Activated T-helper 1 cell treated with anti-CD3 and anti-CD28 coated beads, Interleukin-2, amount 50 U/mL, for 16 hours (primary cell): Measurements from ENCODE around the gene MT4.
A peak's percentile ranks its signal among the peaks of the same experiment; 100 is the strongest.

Experiments used
- DNase-seq, 2 donors: peaks; one replicate each; pipeline ENCODE4 v3.0.0-alpha.2; 2020; ENCODE audit warnings: low read depth in 1 of 2, low spot score in 1 of 2

Gene MT4

GRCh38 chr16:56601325-56601724 is 36.5 kb downstream of the MT4 start:
- DNase-seq: no peak

DNA sequence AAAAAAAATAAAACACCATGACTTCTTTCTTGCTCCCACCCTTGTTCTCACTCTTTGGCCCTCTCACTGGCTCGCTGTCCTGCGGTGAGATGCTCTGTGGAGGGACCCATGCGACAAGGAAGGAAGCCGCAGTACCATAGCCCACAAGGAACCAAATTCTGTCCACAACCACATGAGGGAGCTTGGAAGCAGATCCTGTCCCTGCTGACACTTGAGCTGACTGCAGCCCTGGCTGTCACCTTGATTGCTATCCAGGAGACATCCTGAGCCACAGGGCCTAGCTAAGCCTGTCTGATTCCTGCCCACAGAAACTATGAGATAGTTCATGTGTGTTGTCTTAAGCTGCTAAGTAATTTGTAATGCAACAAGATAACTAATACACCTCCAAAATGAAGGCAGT is 38.7 kb downstream of the MT4 start:
- no peak for DNase-seq

GRCh38 chr16:56604966-56605365 is 40.1 kb downstream of the MT4 start:
- DNase-seq: no peak

DNA sequence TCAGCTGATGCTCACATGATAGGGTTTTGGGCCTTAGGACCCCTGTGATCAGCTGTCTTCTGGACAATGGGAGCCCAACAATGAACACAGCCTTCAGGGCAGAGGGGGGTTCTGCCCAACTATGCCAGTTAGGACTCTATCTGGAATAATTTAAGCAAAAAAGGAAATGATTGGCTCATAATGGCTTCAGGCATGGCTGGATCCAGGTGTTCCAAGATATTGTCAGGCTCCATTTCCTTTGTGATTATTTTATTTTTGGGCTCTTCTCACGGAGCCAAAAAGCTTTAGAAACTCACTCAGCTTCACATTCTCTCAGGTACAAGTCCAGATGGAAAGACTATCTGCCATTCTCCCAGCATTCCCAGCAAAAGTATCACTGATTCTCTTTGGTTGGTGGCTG is 40.6 kb downstream of the MT4 start:
- DNase-seq: no peak

DNA sequence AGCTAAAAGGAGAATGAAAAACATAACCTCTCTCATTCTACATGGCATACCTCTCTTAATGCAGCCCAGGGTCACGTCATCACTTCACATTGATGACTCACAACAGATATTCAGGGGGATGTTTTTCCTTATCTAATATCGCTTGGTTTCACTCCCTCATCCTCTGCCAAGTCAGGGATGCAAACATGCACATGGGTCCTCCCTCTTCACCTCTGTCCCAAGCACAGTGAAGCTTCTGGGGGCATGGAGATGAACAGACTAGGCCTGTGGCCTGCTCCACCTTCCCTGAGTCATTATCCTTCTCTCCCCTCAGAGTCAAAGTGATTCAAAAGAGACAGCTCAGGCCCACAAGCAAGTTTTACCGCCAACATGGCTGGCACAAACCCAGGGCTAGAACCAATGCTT is 41.2 kb downstream of the MT4 start:
- DNase-seq: no peak

- no peak for DNase-seq
Measured at GRCh38 chr16:56606476-56607108, 41.7 kb downstream of the MT4 start.

GRCh38 chr16:56607109-56607618 is 42.3 kb downstream of the MT4 start:
- DNase-seq: no peak

DNA sequence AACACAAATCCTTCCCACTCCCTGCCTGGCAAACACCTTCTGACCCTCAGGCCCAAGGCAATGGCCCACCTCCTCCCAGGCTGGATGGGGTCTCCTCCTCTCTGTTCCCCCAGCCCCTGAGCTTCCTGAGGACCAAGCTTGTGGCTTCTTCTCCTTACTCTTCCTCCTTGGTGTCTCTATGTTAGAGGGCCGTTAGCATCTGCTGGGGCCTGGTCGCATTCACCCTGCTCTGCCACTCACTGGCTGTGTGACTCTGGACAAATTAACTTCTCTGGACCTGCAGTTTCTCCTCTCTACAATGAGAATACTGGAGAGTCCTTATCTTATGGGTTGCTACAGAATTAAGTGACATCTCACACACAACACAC is 42.8 kb downstream of the MT4 start:
- DNase-seq: no peak

DNA sequence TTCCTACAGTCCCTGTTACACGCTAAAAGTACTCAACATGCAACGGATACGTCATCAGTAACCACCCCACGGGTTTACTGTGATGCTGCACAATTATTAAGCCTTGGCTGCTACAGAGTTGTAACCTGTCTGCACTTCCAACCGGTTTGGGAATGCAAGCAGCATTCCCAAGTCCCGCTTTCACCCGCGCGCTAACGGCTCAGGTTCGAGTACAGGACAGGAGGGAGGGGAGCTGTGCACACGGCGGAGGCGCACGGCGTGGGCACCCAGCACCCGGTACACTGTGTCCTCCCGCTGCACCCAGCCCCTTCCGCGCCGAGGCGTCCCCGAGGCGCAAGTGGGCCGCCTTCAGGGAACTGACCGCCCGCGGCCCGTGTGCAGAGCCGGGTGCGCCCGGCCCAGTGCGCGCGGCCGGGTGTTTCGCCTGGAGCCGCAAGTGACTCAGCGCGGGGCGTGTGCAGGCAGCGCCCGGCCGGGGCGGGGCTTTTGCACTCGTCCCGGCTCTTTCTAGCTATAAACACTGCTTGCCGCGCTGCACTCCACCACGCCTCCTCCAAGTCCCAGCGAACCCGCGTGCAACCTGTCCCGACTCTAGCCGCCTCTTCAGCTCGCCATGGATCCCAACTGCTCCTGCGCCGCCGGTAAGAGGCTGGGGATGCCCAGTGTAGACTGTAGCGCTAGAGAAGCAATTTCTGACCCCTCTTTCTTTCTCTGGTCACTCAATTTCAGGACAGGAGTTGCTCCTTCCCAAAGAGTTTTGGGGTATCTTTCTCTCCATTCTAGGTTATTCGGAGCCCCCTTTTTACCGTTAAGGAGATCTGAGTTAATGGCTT is 43.4 kb downstream of the MT4 start, which contains the start of gene MT2A:
MT2A (plus strand) TSS at position 542 of the 833 bp plus-strand sequence; CDS start at position 614, 72 bp downstream.
- DNase-seq: peak; percentile 66 to 78

GRCh38 chr16:56608876-56609462 is 44.1 kb downstream of the MT4 start:
- DNase-seq: no peak

DNA sequence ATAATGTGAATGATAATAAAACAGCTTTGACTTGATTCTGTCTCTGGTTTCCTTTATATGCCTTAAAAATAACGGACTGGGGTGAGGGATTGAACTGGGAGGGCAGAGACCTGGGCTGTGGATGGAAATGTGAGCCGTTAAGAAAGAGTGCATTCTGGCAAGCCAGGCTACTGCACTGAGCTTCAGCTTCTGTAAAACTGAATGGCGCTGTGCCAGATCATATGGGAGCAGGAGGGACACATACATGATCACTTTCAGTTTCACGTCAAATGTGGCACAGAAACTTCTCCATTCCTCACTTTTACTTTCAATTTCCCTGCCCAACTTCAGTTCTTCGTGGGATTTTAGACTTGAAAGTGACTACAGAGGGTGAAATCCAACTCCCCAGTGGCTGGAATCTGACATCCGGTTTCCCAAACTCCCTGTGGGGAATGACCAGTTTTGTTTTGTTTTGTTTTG is 44.6 kb downstream of the MT4 start:
- DNase-seq: peak; percentile 17 to 54

- peak in 1 of 2 donors; percentile 45 for DNase-seq
Measured at GRCh38 chr16:56610017-56610608, 45.2 kb downstream of the MT4 start.

GRCh38 chr16:56610609-56611111 is 45.8 kb downstream of the MT4 start:
- DNase-seq: no peak

GRCh38 chr16:56611281-56611833 is 46.5 kb downstream of the MT4 start:
- no peak for DNase-seq

GRCh38 chr16:56613706-56614105 is 48.8 kb downstream of the MT4 start:
- DNase-seq: no peak

DNA sequence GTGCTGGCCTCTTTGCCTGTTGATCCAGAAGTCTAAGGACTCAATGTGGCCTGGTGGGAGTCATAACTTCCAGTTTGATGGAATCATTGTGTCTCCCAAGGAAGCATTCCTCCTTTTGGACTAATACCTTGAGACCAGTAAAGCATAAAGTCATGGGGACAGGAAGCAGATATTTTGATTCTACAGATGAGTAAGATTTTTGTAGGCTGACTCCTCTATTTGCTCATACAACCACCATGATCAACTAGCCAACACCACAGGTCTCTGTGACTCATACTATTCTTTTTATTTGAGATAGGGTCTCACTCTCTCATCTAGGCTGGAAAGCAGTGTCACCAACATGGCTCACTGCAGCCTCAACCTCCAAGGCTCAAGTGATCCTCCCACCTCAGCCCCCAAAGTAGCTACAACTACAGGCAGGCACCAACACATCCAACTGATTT is 49.7 kb downstream of the MT4 start:
- DNase-seq: no peak

- no peak for DNase-seq
Measured at GRCh38 chr16:56615353-56615752, 50.5 kb downstream of the MT4 start.

DNA sequence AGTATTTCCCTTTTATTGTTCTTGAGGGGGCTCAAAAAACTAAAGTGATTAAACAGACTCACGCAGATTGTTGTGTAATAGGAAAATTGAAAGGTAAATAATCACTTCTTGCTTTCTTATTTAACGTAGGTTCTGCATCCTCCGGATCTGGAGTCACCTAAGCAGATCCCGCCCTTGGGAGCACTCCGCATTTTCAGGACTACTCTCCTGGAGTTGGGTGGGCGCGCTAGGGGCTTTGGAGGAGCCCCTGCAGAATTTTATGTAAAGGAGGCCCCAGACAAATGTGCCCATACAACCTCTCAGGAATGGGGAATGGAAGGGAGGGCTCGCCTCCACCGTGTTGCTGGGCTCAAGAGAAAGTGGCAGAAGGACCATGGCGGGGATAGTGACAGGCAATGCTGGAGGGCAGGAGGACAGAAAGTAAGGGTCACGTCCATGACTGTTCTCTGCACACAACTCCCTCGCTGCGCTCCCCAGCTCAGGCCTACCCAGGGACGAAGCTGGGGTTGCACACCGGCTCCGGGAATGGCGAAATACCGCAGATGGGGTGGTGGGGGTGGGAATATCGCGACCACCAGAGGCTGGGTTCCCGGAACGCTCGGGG is 51.8 kb downstream of the MT4 start:
- no peak for DNase-seq

GRCh38 chr16:56617212-56618085 is 52.6 kb downstream of the MT4 start:
- no peak for DNase-seq

DNA sequence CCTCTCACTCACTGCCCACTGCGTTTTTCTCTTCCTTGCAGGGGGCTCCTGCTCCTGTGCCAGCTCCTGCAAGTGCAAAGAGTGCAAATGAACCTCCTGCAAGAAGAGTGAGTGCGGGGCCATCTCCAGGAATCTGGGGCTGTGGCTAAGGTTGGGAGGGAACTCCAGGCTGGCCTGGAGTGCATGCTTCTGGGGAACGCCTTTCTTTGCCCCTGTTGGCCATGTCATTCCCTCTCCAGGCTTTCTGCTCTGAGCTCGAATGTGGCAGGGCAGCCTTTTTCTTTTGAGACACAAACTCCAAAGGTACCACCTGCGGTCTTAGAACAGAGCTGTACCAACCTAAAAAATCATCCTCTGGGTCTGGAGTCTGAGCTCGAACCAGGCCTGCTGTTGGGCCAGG is 53.3 kb downstream of the MT4 start:
- no peak for DNase-seq
